Smooth muscle cell (in vitro differentiated cells): ENCODE results near the gene CFAP92. TPM values are rescaled to one million over a fixed set of nuclear protein-coding genes. Genes with fewer than 3 reads are reported as not detected.
"Not testable (repeated sequence)": the region's sequence is repeated elsewhere in the genome, so short reads cannot be mapped to it uniquely, and the experiment has no call there.

Source experiments
- DNase-seq: peaks from one replicate; lab custom pipeline; 2025; ENCODE audit not compliant: unreplicated experiment; lab: John Stamatoyannopoulos, UW
- H2AFZ ChIP-seq: fragments of 200-600 bp; sonication (generic); 2 replicates; pipeline ENCODE4 v1.6.0; 2016; ENCODE audit warnings: antibody characterized with exemption, low read depth, mild to moderate bottlenecking
- H3F3A ChIP-seq: fragments of 200-600 bp; sonication (generic); 2 replicates; pipeline ENCODE4 v1.6.0; 2017; ENCODE audit warnings: antibody characterized with exemption, low read depth
- H3K27ac ChIP-seq: fragments of 200-600 bp; sonication (generic); 2 replicates; pipeline ENCODE4 v1.5.1; 2016; ENCODE audit warnings: low read depth, mild to moderate bottlenecking
- H3K27me3 ChIP-seq: fragments of 200-600 bp; sonication (generic); 2 replicates; pipeline ENCODE4 v1.6.1; 2016; ENCODE audit warnings: low read depth, mild to moderate bottlenecking
- H3K36me3 ChIP-seq: fragments of 200-600 bp; sonication (generic); 2 replicates; pipeline ENCODE4 v1.5.1; 2016; ENCODE audit warnings: low read depth
- H3K4me1 ChIP-seq: fragments of 200-600 bp; sonication (generic); 2 replicates; pipeline ENCODE4 v1.5.1; 2016; ENCODE audit warnings: low read depth
- H3K4me2 ChIP-seq: fragments of 200-600 bp; sonication (generic); 2 replicates; pipeline ENCODE4 v1.6.0; 2016; ENCODE audit warnings: mild to moderate bottlenecking
- H3K4me3 ChIP-seq: fragments of 200-600 bp; sonication (generic); 2 replicates; pipeline ENCODE4 v1.5.1; 2016; ENCODE audit warnings: mild to moderate bottlenecking
- H3K79me2 ChIP-seq: fragments of 200-600 bp; sonication (generic); 2 replicates; pipeline ENCODE4 v1.6.0; 2016; ENCODE audit warnings: low read depth, mild to moderate bottlenecking
- H3K9ac ChIP-seq: fragments of 200-600 bp; sonication (generic); 2 replicates; pipeline ENCODE4 v1.6.0; 2016; ENCODE audit warnings: low read depth
- H3K9me3 ChIP-seq: fragments of 200-600 bp; sonication (generic); replicated peaks from 2 replicates; pipeline ENCODE4 v1.5.1; 2016; ENCODE audit warnings: low read depth
- H4K20me1 ChIP-seq: fragments of 200-600 bp; sonication (generic); 2 replicates; pipeline ENCODE4 v1.6.0; 2016; ENCODE audit warnings: low read depth
- WGBS: methylation state at CpG from one replicate; pipeline ENCODE4 v1.1.7; 2016; ENCODE audit warnings: low lambda C conversion rate; 5-methylcytosine and 5-hydroxymethylcytosine counted together
- polyA plus RNA-seq: library from polyadenylated mRNA; unstranded; fragments of >200 nt; fragmentation: Nextera tagmentation; extraction: Ambion mirVana; gene quantifications from 2 replicates; pipeline ENCODE4 v1.2.1, GENCODE V29; 2016
- total RNA-seq: library from RNA; depleted of rRNA; stranded (reverse); fragments of >200 nt; gene quantifications from 2 replicates; pipeline ENCODE4 v1.2.3, GENCODE V29; 2014
- TF ChIP-seq, protein P1 (sequence below): fragments of 200-600 bp; sonication (generic); IDR thresholded peaks from 2 replicates; pipeline ENCODE4 v1.5.1; 2017; ENCODE audit warnings: borderline replicate concordance, mild to moderate bottlenecking, antibody characterized with exemption; ENCODE audit not compliant: insufficient read depth, poor library complexity, severe bottlenecking

The CFAP92 gene
- total and polyA plus RNA-seq, 2 experiments from 2014 or later: 0.67 to 0.85 TPM

DNA sequence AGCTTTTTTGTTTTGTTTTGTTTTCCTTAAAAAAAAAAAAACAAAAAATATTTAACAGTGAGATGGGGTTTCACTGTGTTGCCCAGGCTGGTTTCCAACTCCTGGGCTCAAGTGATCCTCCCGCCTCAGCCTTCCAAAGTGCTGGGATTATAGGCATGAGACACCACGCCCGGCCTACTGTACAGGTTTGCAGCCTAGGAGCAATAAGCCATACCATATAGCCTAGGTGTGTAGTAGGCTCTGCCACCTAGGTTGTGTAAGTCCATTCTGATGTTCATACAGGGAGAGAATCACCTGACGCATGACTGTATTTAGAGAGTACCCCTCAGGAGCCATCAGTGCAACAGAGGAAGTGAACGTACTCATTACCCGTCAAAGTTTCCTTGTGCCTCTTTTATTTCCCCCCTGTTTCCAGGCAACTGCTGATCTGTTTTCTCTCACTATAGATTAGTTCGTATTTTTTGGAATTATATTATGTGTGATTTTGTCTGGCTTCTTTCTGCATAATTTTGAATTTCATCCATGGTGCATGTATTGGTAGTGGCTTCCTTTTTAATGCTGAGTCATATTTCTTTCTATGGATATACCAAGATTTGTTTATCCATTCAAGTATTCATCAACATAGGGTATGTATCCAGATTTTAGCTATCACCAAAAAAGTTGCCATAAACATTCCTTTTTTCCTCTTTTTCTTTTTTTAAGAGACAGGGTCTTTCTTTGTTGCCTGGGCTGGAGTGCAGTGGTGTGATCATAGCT is 104.6 kb downstream of the CFAP92 start:
- peaks cover under 1% of the 10 kb centered on the region for H3K79me2 ChIP-seq

DNA sequence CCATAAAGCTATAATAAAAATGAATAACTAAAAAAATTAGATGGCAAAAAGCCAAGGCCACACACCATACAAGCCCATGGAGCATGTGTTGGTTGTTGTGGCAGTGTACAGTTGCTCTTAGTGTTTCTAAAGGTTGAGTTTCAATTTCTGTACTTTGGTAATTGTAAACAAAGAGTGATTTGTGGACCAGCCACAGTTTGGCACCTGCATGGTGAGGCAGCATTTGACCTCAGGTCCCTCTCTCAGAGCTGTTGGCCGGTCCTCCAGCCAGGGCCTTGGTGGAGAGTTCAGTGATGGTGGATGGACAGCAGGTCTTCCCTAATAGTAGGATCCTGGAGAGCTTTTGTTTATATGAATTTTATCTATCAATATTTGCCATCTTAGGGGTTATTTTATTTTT is 108.9 kb downstream of the CFAP92 start:
- Histone ChIP-seq H4K20me1 (peaks cover 9% of the 10 kb centered on the region), H3K4me1 (peaks cover 8% of the 10 kb centered on the region), H3K4me2 (no peak overlapping the region), H2AFZ (no peak overlapping the region), H3K27ac (no peak overlapping the region), H3K4me3 (no peak overlapping the region), H3K27me3 (no peaks in the 10 kb centered on the region), H3K9me3 (no peaks in the 10 kb centered on the region), H3K79me2 (peaks cover 34% of the 10 kb centered on the region), H3F3A (no peaks in the 10 kb centered on the region), H3K36me3 (no peaks in the 10 kb centered on the region), H3K9ac (no peak overlapping the region)
- TF ChIP-seq, protein P1, sequence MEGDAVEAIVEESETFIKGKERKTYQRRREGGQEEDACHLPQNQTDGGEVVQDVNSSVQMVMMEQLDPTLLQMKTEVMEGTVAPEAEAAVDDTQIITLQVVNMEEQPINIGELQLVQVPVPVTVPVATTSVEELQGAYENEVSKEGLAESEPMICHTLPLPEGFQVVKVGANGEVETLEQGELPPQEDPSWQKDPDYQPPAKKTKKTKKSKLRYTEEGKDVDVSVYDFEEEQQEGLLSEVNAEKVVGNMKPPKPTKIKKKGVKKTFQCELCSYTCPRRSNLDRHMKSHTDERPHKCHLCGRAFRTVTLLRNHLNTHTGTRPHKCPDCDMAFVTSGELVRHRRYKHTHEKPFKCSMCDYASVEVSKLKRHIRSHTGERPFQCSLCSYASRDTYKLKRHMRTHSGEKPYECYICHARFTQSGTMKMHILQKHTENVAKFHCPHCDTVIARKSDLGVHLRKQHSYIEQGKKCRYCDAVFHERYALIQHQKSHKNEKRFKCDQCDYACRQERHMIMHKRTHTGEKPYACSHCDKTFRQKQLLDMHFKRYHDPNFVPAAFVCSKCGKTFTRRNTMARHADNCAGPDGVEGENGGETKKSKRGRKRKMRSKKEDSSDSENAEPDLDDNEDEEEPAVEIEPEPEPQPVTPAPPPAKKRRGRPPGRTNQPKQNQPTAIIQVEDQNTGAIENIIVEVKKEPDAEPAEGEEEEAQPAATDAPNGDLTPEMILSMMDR: no peak
- WGBS: 92% methylated on average over 1 of the region's 1 CpG
- DNase-seq: no peak

More for the DNA sequence above, 104.6 kb downstream of the CFAP92 start:
- H3K27me3 ChIP-seq: no peaks in the 10 kb centered on the region
- H3K4me3 ChIP-seq: no peak overlapping the region
- no peaks in the 10 kb centered on the region for H3K9me3 ChIP-seq
- H3K36me3 ChIP-seq: peaks cover 5% of the 10 kb centered on the region
- no peak overlapping the region for H3K9ac ChIP-seq
- H3K4me1 ChIP-seq: no peaks in the 10 kb centered on the region
- 96% methylated on average over 7 of the region's 7 CpGs for WGBS
- H3K4me2 ChIP-seq: no peak overlapping the region
- no peak overlapping the region for H2AFZ ChIP-seq
- no peak overlapping the region for H3K27ac ChIP-seq
- TF ChIP-seq, protein P1: no peak
- peaks cover 16% of the 10 kb centered on the region for H4K20me1 ChIP-seq
- DNase-seq: no peak
- H3F3A ChIP-seq: no peaks in the 10 kb centered on the region

DNA sequence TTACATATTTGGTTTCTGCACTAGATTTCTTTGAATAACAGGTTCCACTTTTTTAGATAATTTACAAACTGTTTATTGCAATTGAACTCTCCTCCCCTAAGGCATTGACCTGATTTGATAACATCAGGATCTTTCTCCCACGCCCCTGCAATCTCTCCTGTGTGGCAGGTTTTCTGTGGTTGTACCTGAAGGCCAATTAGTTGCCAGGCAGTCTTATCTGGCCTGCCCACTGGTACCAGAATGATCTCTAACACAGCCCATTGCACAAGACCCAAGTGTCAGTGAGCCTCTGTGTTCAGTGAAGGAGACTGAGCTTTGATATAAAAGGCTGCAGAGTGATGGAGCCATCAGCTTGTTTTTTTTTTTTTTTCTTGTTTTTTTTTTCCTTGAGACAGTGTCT is 111.2 kb downstream of the CFAP92 start:
- peaks cover 6% of the 10 kb centered on the region for H4K20me1 ChIP-seq
- H3K36me3 ChIP-seq: no peaks in the 10 kb centered on the region
- peaks cover 18% of the 10 kb centered on the region for H3K4me1 ChIP-seq
- no peak overlapping the region for H3K9ac ChIP-seq
- H3K27me3 ChIP-seq: no peaks in the 10 kb centered on the region
- H3K4me2 ChIP-seq: no peak overlapping the region
- H3K9me3 ChIP-seq: no peaks in the 10 kb centered on the region
- no peak for DNase-seq
- TF ChIP-seq, protein P1: no peak
- no peaks in the 10 kb centered on the region for H3F3A ChIP-seq
- no peak overlapping the region for H3K4me3 ChIP-seq
- peaks cover 38% of the 10 kb centered on the region for H3K79me2 ChIP-seq
- WGBS: 69% methylated on average over 1 of the region's 1 CpG
- H2AFZ ChIP-seq: no peak overlapping the region
- H3K27ac ChIP-seq: no peak overlapping the region

DNA sequence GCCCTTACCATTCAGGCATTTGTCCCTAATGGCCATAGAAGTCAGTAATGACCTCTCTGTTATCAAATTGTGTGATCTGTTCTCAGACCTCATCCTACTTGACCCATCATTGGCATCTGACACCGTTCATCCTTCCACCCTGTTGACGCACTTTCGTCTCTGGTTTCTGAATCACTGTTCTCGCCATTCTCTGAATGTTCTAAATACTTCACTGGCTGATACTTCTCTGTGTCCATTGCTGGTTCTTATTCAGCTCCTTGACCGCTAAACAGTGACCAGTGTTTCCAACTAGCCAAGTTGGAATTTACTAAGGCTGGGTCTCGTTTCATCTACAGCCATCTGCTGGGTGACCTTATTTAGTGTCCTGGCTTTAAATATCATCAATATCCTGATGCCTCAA is 112.3 kb downstream of the CFAP92 start:
- Histone ChIP-seq H3F3A (no peaks in the 10 kb centered on the region), H3K27ac (no peak overlapping the region), H3K9ac (no peak overlapping the region), H3K79me2 (peaks cover 38% of the 10 kb centered on the region), H3K4me3 (no peak overlapping the region), H3K4me1 (peaks cover 20% of the 10 kb centered on the region), H3K36me3 (no peaks in the 10 kb centered on the region), H3K9me3 (no peaks in the 10 kb centered on the region), H3K27me3 (no peaks in the 10 kb centered on the region), H2AFZ (no peak overlapping the region), H3K4me2 (no peak overlapping the region), H4K20me1 (peaks cover 6% of the 10 kb centered on the region)
- DNase-seq: no peak
- 95% methylated on average over 6 of the region's 6 CpGs for WGBS
- TF ChIP-seq, protein P1: no peak

DNA sequence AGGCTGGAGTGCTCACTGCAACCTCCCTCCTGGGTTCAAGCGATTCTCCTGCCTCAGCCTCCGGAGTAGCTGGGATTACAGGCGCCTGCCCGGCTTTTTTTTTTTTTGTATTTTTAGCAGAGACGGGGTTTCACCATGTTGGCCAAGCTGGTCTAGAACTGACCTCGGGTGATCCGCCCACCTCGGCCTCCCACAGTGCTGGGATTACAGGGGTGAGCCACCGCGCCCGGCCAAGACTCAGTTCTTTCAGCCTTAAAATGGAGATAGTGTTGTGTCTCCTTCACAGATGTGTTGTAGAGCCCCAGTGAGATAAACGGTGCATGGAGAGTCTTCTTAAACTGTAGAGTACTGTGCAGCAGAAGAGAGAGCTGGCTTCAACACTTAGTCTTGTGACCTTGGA is 113.4 kb downstream of the CFAP92 start:
- Histone ChIP-seq H3K9ac (peak overlapping the region; percentile 92), H3K4me2 (peak overlapping the region; percentile 97), H3K4me1 (peaks cover 20% of the 10 kb centered on the region), H3K79me2 (peaks cover 38% of the 10 kb centered on the region), H3K27ac (peak overlapping the region; percentile 96), H3K4me3 (peak overlapping the region; percentile 79)
- H4K20me1 ChIP-seq, H3K27me3 ChIP-seq, H3F3A ChIP-seq, H3K9me3 ChIP-seq, H2AFZ ChIP-seq, DNase-seq, H3K36me3 ChIP-seq: not testable (repeated sequence)
- WGBS: 92% methylated on average over 12 of the region's 12 CpGs
